GM21447 (cell line): ENCODE measurements around the gene IQCC.

Experiments
- ATAC-seq: cut with Tn5 transposase; IDR thresholded peaks from one replicate; pipeline ENCODE4 v1.9.1; 2021; ENCODE audit not compliant: unreplicated experiment

IQCC gene

GRCh38 chr1:32195531-32195930, 9.9 kb upstream of the IQCC start:
- ATAC-seq: no peak

GRCh38 chr1:32195972-32196823, 9.3 kb upstream of the IQCC start:
- no peak for ATAC-seq

GRCh38 chr1:32197074-32197473, 8.4 kb upstream of the IQCC start:
- no peak for ATAC-seq

- no peak for ATAC-seq
Observed at GRCh38 chr1:32197837-32198236, 7.6 kb upstream of the IQCC start.

- ATAC-seq: no peak
Observed at GRCh38 chr1:32198237-32199042, 7.0 kb upstream of the IQCC start.

GRCh38 chr1:32199043-32199716, 6.3 kb upstream of the IQCC start:
- no peak for ATAC-seq

- ATAC-seq: no peak
Observed at GRCh38 chr1:32199717-32200072, 5.8 kb upstream of the IQCC start.

GRCh38 chr1:32200226-32201010, 5.1 kb upstream of the IQCC start, which contains the start of gene CCDC28B:
Gene CCDC28B (plus strand): TSS chr1:32200595. CDS start chr1:32201936, 1,341 bp downstream.
- ATAC-seq: peak; percentile 37

- peak; percentile 45 for ATAC-seq
Observed at GRCh38 chr1:32201011-32201855, 4.2 kb upstream of the IQCC start.

GRCh38 chr1:32204943-32205361, 519 bp upstream of the IQCC start:
- no peak for ATAC-seq

GRCh38 chr1:32208469-32208868, 3.0 kb downstream of the IQCC start:
- no peak for ATAC-seq

GRCh38 chr1:32208891-32209328, 3.4 kb downstream of the IQCC start, which contains the start of gene DCDC2B:
Gene DCDC2B (plus strand): TSS chr1:32209089. CDS start chr1:32209094, 5 bp downstream.
- ATAC-seq: no peak

GRCh38 chr1:32215629-32216480, 10.4 kb downstream of the IQCC start:
- no peak for ATAC-seq

- no peak for ATAC-seq
Observed at GRCh38 chr1:32216566-32216965, 11.1 kb downstream of the IQCC start.

- ATAC-seq: no peak
Observed at GRCh38 chr1:32219022-32219421, 13.6 kb downstream of the IQCC start.

- ATAC-seq: no peak
Observed at GRCh38 chr1:32220746-32221580, 15.5 kb downstream of the IQCC start.

GRCh38 chr1:32221581-32221979, 16.1 kb downstream of the IQCC start:
- ATAC-seq: no peak
